Measurements from ENCODE around the gene DNAH11.

- no peak for TF ChIP-seq CTCF (IDR thresholded peaks at IDR 0.05)
- TF ChIP-seq POLR2A (IDR thresholded peaks at IDR 0.05): no peak
Observed at GRCh38 chr7:21690705-21691104, 147.9 kb downstream of the DNAH11 start.

Data from tibial nerve (tissue), 3 donors.